T-helper 1 cell treated with Interleukin-12 subunit alpha and Interleukin-12 subunit beta and Interleukin-4 antibody, amounts not matched to agents 30 μg/mL and 1 μg/mL, for 36 hours (primary cell): ENCODE results near the gene SRRM2.

Experiments used
- H3K27ac Mint-ChIP-seq: one replicate; pipeline ENCODE4 v1.8.0; 2021; ENCODE audit warnings: mild to moderate bottlenecking, mixed read lengths
- H3K27me3 Mint-ChIP-seq: one replicate; pipeline ENCODE4 v1.8.0; 2021; ENCODE audit warnings: low read depth, mixed read lengths
- H3K36me3 Mint-ChIP-seq: one replicate; pipeline ENCODE4 v1.8.0; 2021; ENCODE audit warnings: low read depth, mixed read lengths
- H3K4me1 Mint-ChIP-seq: one replicate; pipeline ENCODE4 v1.8.0; 2021; ENCODE audit warnings: low read depth, mixed read lengths
- H3K4me3 Mint-ChIP-seq: one replicate; pipeline ENCODE4 v1.8.0; 2021; ENCODE audit warnings: mild to moderate bottlenecking, moderate library complexity, mixed read lengths
- H3K9me3 Mint-ChIP-seq: one replicate; pipeline ENCODE4 v1.8.0; 2021; ENCODE audit warnings: mixed read lengths

SRRM2 gene

DNA sequence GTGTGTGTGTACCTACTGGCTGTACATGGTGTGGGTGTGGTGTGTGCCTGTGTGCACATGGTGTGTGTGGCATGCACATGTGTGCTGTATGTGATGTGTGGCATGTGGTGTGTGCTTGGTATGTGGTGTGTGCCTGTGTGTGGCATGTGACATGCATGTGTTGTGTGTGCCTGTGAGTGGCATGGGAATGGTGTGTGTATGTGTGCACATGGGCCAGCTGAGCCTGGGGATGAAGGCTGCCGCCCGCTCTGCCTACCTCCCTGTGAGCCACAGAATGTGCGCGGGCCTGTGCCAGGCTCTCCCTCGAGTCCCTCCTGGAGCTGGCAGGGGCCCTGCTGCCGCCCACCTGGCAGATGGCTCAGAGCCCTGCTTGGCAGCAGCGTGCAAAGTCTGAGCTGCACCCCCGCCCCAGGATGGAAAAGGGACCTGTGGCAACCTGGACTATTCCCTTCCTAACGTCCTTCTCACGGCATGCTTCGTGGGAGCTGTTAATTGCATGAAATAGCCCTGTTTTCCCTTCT is 41.7 kb upstream of the SRRM2 start:
- peaks cover 1% of the 10 kb centered on the region for H3K4me1 Mint-ChIP-seq
- H3K27ac Mint-ChIP-seq, result no peak overlapping the region
- peaks cover 5% of the 10 kb centered on the region for H3K36me3 Mint-ChIP-seq
- H3K4me3 Mint-ChIP-seq, result no peak overlapping the region
- H3K27me3 Mint-ChIP-seq, result no peaks in the 10 kb centered on the region
- H3K9me3 Mint-ChIP-seq, result no peaks in the 10 kb centered on the region

DNA sequence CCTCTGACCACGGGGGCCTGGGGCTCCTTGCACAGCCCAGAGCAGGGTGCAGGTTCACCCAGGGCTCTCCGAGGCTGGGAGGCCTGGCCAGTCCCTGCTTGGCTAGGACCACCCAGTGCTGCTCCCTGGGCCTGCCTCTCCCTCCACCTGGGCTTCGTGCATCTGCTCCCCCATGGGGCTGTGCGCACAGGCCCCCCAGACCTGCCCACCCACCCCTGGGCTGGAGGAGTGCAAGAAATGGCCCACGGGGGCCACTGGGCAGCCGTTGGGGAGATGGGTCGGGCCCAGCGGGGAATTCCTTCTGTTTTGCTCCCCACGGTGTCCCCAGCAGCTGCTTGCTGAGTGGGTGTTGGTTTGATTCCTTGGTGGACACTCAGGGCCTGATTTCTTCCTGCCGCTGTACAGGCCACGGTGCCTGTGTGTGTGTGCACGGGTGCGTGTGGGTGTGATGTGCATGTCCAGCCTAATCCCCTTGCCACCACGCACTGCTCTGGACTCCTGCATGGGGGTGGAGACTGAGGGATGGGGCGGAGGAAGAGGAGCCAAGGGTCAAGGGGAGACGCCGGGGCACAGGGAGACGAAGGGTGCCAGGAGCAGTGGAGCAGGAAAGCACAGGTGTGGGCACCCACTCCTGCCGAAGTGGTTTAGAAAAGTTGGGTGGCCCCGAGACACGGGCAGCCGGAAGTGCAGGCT is 40.9 kb upstream of the SRRM2 start:
- no peak overlapping the region for H3K4me3 Mint-ChIP-seq
- H3K27me3 Mint-ChIP-seq, result no peaks in the 10 kb centered on the region
- peaks cover 5% of the 10 kb centered on the region for H3K36me3 Mint-ChIP-seq
- no peaks in the 10 kb centered on the region for H3K9me3 Mint-ChIP-seq
- peaks cover 1% of the 10 kb centered on the region for H3K4me1 Mint-ChIP-seq
- no peak overlapping the region for H3K27ac Mint-ChIP-seq

DNA sequence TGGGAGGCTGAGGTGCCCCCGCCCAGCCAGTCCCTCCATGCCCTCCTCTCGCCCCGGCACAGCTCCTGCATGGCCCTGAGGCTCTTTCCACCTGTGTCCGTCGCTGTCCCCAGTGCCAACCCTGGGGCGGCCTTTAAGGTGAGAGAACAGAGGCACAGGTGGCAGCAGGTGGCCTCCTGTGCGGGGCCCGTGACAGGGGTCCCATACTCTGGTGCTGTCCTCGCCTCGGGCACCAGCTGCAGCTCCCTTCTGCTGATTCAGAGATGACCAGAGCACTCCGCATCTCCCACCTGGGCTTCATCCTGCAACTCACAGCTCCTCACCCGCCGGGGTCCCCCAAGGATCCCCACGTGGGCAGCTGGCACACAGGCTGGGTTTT is 40.4 kb upstream of the SRRM2 start:
- H3K9me3 Mint-ChIP-seq, result no peaks in the 10 kb centered on the region
- no peak overlapping the region for H3K4me3 Mint-ChIP-seq
- no peak overlapping the region for H3K27ac Mint-ChIP-seq
- peaks cover 1% of the 10 kb centered on the region for H3K4me1 Mint-ChIP-seq
- H3K27me3 Mint-ChIP-seq, result no peaks in the 10 kb centered on the region
- peaks cover 5% of the 10 kb centered on the region for H3K36me3 Mint-ChIP-seq

DNA sequence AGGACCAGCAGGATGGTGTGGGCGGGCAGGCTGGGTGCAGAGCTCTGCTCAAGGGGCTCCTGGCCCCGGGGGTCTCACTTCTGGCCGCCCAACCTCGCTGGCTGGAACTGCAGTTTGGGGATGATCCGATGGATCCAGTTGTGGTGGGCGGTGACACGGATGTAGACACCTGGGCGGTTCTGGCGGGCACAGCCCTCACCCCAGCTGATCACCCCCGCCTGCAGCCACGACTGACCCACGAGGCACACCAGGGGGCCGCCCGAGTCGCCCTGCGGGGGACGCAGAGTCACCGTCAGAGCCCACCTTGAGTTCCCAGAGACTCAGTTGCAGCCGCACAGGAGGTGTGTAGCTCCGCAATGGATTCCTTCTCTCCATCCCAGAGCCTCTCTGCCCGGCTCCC is 39.9 kb upstream of the SRRM2 start:
- Mint-ChIP-seq H3K9me3 (no peaks in the 10 kb centered on the region), H3K36me3 (peaks cover 5% of the 10 kb centered on the region), H3K4me3 (no peak overlapping the region), H3K4me1 (peaks cover 1% of the 10 kb centered on the region), H3K27ac (no peak overlapping the region), H3K27me3 (no peaks in the 10 kb centered on the region)

DNA sequence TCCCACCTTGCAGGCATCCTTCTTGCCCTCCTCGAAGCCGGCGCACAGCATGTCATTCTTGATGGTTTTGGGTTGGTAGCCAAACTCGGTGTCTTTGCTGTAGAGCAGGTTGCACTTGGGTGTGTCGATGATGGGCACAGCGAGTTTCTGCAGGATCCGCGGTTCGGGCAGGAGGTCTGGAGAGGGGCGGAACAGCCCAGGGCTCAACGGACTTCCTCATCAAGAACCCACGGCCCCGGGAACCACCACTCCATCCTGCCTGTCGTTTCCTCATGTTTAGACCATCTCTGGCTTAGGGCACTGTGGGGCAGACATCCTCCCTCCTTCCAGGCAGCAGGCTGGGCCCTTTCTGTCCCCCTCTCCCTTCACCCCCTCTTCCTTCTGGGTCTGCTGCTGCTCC is 38.9 kb upstream of the SRRM2 start:
- Mint-ChIP-seq H3K27ac (no peak overlapping the region), H3K4me1 (peaks cover 1% of the 10 kb centered on the region), H3K4me3 (no peak overlapping the region), H3K36me3 (no peaks in the 10 kb centered on the region), H3K27me3 (no peaks in the 10 kb centered on the region), H3K9me3 (no peaks in the 10 kb centered on the region)

DNA sequence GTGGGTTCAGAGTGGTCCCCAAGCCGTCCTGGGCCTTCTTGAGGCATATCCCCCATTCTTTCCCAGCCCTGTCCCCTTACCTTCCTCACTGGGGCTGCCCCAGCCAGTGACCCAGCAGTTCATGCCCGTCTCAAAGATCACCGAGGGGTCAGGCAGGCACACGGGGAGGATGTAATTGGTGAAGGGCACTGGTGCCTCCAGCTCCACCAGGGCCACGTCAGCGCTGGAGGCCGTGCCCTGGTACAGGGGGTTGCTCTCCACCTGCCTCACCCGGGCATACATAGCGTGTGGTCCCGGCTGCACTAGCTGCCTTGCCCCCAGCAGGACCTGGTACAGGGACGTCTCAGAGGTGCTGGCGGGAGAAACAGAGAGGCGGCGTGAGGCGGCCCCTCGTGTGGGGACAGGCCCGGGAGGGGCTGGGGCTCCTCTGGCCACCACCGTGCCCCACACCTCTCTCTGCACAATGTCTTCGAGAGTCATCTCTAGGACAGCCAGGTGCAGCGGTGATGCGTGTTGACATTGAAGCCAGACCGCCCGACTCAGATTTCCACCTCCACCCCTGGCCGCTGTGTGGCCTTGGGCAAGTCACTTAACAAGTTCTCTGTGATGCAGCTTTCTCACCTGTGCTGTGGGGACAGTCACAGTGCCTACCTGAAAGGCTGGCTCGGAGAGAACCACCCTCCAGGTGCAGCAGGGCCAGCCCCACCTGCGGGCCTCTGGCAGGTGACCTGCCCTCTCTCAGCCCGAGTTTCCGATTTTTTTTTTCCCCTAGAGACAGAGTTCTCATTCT is 38.3 kb upstream of the SRRM2 start:
- no peaks in the 10 kb centered on the region for H3K9me3 Mint-ChIP-seq
- peaks cover 1% of the 10 kb centered on the region for H3K4me1 Mint-ChIP-seq
- H3K4me3 Mint-ChIP-seq, result no peak overlapping the region
- H3K36me3 Mint-ChIP-seq, result no peaks in the 10 kb centered on the region
- no peaks in the 10 kb centered on the region for H3K27me3 Mint-ChIP-seq
- H3K27ac Mint-ChIP-seq, result no peak overlapping the region

DNA sequence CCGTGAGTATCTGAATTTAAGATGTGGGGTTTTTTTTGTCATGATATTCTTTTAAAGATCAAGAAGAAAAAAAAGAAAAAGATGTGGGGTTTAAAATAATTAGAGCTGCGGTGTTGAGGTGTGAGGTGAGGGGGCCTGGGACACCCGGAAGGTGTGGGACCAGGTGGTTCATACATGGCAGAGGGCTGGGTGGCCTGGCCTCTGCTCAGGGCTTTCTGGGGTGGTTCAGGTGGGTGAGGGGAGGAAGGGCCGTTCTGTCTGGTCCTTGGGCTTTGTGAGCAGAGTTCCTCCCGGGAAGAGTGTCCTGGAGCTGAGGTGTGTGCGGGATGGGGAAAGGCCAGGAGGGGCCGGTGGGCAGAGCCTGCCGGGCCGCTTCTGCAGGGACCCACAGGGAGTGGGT is 37.4 kb upstream of the SRRM2 start:
- Mint-ChIP-seq H3K27me3 (no peaks in the 10 kb centered on the region), H3K36me3 (no peaks in the 10 kb centered on the region), H3K4me1 (peaks cover 1% of the 10 kb centered on the region), H3K9me3 (no peaks in the 10 kb centered on the region), H3K27ac (no peak overlapping the region), H3K4me3 (no peak overlapping the region)

DNA sequence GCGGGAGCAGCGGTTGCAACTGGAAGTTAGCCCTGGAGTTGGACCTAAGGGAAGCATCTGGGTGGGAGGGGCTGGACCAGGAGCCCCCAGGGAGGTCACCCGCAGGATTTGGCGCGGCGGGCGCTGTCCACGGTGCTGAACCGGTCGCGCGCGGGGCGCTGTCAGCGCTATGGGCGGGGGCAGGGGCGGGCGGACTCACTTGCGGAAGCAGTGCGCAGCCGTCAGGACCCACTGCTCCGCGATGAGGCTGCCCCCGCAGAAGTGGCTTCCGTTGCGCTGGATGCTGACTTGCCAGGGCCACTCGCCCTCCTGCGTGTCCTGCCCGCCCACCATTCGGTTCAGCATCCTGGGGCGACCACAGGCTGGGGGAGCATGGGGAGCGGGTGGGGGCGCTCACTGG is 36.9 kb upstream of the SRRM2 start:
- Mint-ChIP-seq H3K27me3 (no peaks in the 10 kb centered on the region), H3K4me3 (no peak overlapping the region), H3K36me3 (no peaks in the 10 kb centered on the region)

DNA sequence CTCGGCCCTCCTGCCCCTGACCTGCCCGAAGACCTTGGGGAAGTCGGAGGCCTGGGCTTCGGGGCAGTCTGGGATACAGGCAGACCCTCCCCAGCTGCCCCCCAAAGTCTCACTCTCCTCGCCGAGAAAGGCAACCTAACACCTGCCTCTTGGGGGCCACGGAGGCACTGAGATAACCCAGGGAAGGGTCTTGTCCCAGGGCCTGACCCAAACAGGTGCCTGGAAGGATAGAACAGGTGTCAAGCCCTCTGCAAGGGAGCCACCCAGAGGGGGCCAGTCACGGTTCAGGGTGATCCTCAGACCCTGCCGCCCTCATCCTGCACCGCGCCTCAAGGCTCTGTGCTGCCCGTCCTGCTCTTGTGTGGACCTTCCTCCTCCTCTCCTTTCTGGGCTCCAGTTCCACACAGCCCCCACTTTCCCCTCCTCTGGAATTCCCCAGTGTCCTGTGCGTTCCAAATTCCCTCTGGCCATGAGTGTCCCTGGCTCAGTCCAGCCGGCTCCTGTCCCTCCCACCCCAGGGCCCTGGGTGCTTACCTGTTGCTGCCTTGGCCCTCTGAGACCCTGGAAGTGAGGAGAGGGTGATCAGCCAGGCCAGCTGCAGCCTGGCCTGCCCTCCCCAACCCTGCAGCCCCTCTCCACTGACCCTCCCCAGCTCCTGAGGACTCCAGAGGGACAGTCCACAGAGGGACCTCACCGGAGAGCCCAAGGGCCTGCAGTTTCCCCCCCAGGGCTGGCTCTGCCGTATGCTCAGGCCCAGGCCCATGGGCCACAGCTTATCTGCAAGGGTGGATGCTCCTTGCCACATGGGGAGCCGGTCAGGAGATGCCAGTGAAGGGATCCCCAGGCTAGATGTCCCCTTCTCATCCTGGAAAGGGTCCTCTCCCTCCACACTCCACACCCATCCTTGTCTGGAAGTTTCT is 36.2 kb upstream of the SRRM2 start:
- peaks cover 1% of the 10 kb centered on the region for H3K4me1 Mint-ChIP-seq
- H3K36me3 Mint-ChIP-seq, result no peaks in the 10 kb centered on the region
- peak overlapping the region; percentile 44 for H3K4me3 Mint-ChIP-seq
- no peaks in the 10 kb centered on the region for H3K27me3 Mint-ChIP-seq
- H3K27ac Mint-ChIP-seq, result peak overlapping the region; percentile 15
- H3K9me3 Mint-ChIP-seq, result no peaks in the 10 kb centered on the region

More for the DNA sequence above, 36.9 kb upstream of the SRRM2 start:
- peaks cover 1% of the 10 kb centered on the region for H3K4me1 Mint-ChIP-seq
- no peak overlapping the region for H3K27ac Mint-ChIP-seq
- no peaks in the 10 kb centered on the region for H3K9me3 Mint-ChIP-seq

DNA sequence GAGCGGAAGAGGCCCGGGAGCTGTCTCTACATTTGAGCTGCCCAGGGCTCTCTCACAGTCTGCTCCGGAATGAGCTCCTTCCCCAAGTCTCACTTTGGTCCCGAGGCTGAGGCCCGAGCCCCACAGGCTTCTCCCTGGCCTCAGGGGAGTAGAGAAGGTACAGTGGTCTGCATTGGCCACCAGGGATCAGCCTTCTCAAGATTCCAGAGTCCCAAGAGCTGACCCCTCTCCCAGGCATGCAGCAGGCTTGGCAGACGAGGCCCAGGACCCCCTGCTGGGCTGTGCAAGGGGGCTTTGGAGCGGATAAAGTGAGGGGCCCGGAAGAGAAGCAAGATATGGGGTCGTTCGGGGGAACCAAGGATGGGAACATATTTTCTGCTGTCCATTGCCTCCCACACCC is 35.5 kb upstream of the SRRM2 start:
- Mint-ChIP-seq H3K27me3 (no peaks in the 10 kb centered on the region), H3K4me1 (peaks cover 1% of the 10 kb centered on the region), H3K4me3 (no peak overlapping the region), H3K27ac (no peak overlapping the region), H3K9me3 (no peaks in the 10 kb centered on the region), H3K36me3 (no peaks in the 10 kb centered on the region)

DNA sequence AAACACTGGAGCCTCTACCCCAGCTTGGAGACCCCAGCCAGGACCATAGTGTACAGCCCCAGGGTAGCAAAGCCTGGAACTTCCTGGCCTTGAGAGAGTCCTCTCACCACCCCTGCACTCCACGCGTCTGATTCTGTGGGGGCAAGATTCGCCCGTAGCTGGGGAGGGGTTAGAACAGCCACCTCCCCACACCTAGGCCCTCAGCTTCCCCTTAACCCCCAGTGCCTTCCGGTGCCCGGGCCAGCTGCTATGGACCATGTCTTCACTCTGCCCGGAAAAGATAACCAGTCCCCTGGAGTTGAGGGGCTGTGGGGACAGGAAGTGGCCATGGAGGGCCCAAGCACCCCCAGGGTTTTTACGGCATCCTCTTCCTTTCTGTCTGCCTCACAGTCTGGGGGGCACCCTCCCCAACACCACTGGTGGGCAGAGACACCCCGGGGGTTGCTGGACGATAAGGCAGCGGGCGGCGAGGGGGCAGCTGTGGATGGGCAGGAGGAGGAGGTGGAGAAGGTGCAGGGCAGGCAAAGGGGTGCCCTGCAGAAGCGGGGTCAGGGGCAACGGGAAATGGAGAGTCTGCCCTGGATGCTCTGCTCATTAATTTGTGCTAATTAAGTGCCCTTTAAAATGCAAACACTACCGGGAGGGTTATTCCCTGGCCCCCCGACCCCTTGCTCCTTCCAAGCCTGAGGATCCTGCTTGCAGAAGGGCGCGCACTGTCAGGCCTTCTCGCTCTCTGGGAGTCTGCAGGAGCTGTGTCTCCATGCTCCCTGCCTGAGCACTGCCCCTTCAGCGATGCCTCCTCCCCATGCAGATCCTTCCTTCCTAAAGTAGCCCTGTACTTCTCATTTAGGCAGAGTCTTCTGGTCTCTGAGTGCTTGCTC is 34.8 kb upstream of the SRRM2 start:
- no peaks in the 10 kb centered on the region for H3K9me3 Mint-ChIP-seq
- no peaks in the 10 kb centered on the region for H3K27me3 Mint-ChIP-seq
- no peaks in the 10 kb centered on the region for H3K36me3 Mint-ChIP-seq
- H3K4me1 Mint-ChIP-seq, result peaks cover 1% of the 10 kb centered on the region
- H3K27ac Mint-ChIP-seq, result no peak overlapping the region
- no peak overlapping the region for H3K4me3 Mint-ChIP-seq

DNA sequence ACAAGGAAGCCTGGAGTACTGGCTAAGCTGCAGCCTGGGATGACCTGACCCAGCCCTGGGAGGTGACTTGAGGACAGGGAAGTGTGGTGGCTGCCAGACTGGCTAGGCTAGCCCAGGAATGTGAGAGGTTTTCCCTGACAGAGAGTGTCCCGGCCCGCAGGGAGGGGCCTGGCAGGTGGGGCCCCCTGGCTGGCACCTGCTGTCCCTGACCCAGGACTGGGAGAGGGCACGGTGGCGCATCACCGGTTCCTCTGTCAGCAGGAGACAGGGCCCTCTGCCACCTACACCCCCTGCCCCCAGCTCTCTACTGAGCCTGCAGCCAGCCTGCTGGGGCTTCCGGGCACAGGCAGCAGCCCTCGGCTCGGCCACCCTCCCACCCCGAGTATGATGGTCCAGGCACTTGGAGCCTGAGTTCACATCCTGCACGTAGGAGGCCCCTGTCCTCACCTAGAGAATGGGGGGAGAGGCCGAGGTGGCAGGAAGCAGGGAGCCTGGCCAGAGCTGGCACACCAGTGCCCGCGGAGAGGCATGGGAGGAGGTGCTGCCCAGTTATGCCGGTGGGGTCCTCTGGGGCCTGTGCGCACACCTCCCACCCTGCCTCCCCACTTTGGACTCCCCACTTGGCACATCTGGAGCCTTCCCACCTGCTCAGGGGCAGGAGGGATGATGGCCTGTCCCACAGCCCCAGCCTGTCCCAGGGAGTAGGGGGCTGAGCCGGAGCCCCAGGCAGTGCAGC is 32.9 kb upstream of the SRRM2 start:
- H3K27ac Mint-ChIP-seq, result no peak overlapping the region
- peaks cover 8% of the 10 kb centered on the region for H3K27me3 Mint-ChIP-seq
- H3K4me3 Mint-ChIP-seq, result peak overlapping the region; percentile 31
- H3K4me1 Mint-ChIP-seq, result peaks cover 5% of the 10 kb centered on the region
- H3K9me3 Mint-ChIP-seq, result no peaks in the 10 kb centered on the region
- H3K36me3 Mint-ChIP-seq, result no peaks in the 10 kb centered on the region

DNA sequence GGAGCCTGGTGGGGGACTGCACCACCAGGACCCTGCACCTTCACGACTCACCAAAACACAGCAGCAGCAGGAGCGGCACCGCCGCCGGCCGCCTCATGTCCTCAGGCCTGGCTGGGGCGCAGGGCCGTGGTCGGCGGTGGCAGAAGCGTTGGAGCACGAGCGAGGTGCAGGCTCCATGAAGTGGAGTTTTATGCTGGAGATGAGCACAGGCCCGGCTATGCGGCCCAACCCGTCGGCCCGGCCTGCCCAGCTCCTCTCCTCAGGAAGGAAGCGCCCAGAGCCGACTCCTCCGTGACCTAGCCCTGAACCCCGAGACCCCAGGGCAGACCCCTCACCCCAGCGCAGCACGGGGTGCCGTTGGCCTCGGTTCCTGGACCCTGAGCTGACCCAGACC is 32.4 kb upstream of the SRRM2 start, which contains the start of gene PRSS27:
Gene PRSS27 (minus strand): TSS at position 161 of the 394 bp plus-strand sequence. CDS start 64 bp downstream, at position 97.
- Mint-ChIP-seq H3K27me3 (peaks cover 9% of the 10 kb centered on the region), H3K4me1 (peaks cover 5% of the 10 kb centered on the region), H3K9me3 (no peaks in the 10 kb centered on the region), H3K27ac (peak within 1 kb of the TSS; percentile 74), H3K4me3 (peak within 1 kb of the TSS; percentile 72), H3K36me3 (no peaks in the 10 kb centered on the region)
